GM18502 (cell line): ENCODE results near the gene PSMD12.
"Not testable (repeated sequence)": the region's sequence is repeated elsewhere in the genome, so short reads cannot be mapped to it uniquely, and the experiment has no call there.

Source experiments
- ATAC-seq: cut with Tn5 transposase; IDR thresholded peaks from one replicate; pipeline ENCODE4 v1.9.1; 2021; ENCODE audit warnings: mild to moderate bottlenecking; ENCODE audit not compliant: unreplicated experiment, poor library complexity

PSMD12 gene

DNA sequence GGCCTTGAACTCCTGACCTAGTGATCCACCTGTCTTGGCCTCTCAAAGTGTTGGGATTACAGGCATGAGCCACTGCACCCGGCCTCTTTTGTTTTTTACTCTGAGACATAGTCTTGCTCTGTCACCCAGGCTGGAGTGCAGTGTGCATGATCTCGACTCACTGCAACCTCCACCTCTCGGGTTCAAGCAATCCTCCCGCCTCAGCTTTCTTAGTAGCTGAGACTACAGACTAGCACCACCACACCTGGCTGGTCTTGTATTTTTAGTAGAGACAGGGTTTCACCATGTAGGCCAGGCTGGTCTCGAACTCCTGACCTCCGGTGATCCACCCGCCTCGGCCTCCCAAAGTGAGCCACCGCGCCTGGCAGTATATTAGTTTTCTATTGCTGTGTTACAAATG lies 22.2 kb upstream of the PSMD12 start:
- ATAC-seq = not testable (repeated sequence)

DNA sequence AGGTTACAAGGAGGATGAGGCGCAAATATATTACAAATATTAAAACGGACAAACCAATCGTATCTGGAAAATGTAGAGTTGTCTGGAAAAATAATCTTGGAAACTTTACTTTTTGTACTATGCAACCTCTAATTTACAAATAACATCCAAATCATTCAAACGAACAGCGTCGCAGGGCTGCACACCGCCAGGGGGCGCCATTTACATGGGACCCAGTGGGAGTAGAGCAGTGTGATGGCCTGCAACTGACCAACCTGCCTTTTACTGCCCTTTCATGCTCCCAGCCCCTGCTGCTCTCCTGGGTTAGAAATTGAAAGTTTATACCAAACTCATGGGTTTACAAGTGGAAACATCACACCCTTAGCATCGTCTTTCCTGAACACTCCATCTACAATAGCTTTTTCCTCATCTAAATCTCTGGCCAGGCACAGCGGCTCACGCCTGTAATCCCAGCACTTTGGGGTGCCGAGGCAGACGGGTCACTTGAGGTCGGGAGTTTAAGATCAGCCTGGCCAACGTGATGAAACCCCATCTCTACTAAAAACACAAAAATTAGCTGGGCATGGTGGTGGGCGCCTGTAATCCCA lies 20.7 kb upstream of the PSMD12 start:
- no peak for ATAC-seq

DNA sequence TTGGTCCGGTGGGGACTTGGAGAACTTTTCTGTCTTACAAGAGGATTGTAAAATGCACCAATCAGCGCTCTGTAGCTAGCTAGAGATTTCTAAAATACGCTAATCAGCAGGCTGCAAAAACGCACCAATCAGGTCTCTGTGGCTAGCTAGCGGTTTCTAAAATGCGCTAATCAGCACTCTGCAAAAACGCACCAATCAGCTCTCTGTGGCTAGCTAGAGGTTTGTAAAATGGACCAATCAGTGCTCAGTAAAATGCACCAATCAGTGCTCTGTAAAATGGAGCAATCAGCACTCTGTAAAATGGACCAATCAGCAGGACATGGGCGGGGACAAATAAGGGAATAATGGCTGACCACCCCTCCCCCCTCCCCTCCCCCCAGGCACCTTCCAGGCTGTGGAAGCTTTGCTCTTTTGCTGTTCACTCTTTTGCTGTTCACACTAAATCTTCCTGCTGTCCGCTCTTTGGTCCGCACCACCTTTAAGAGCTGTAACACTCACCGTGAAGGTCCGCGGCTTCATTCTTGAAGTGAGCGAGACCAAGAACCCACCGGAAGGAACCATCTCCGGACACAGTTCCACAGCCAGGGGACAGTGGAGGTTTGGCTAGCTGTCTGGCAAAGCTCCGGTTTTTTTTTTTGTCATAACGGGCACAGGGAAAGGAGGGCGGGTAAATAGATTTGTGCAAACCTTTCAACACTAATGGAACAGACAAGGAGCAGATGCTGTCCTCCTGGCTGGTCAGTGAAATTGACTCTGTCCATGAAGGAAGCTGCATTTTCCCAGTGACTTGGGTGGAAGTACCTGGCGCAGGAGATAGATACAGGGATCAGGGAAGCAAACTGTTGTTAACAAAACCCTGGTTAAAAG lies 19.0 kb upstream of the PSMD12 start:
- ATAC-seq = no peak

DNA sequence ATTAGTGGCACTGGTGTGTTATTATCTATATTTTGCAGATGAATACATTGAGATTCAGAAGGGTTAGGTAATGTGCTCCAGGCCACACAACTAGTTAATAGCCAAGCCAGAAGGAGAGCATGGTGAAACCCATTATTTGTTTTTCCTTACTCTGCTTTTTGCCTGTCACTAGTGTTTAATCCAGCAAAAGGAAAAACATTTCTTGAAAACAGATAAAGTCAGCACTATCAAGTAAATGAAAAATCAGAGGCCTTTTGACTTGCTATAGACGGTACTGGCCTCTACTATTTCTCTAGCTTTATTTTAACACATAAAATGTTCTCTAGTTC lies 15.5 kb upstream of the PSMD12 start:
- no peak for ATAC-seq

DNA sequence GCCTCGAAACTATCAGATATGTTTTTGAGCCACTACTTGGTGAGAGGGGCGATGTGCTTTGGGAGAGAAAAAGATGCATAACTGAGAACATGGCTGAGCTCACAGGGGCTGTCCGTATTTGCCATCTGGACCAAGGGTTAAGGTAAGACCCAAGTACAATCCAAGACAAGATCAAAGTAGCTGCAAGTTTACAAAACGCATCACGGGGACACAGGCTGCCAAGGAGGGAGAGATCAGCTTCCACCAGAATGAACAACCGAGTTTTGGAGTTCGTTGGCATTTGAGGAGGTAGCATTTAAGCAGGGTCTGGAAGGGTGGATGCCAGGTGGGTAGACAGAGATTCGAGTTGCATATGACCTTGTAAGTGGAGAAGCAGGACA lies 12.9 kb upstream of the PSMD12 start:
- no peak for ATAC-seq

DNA sequence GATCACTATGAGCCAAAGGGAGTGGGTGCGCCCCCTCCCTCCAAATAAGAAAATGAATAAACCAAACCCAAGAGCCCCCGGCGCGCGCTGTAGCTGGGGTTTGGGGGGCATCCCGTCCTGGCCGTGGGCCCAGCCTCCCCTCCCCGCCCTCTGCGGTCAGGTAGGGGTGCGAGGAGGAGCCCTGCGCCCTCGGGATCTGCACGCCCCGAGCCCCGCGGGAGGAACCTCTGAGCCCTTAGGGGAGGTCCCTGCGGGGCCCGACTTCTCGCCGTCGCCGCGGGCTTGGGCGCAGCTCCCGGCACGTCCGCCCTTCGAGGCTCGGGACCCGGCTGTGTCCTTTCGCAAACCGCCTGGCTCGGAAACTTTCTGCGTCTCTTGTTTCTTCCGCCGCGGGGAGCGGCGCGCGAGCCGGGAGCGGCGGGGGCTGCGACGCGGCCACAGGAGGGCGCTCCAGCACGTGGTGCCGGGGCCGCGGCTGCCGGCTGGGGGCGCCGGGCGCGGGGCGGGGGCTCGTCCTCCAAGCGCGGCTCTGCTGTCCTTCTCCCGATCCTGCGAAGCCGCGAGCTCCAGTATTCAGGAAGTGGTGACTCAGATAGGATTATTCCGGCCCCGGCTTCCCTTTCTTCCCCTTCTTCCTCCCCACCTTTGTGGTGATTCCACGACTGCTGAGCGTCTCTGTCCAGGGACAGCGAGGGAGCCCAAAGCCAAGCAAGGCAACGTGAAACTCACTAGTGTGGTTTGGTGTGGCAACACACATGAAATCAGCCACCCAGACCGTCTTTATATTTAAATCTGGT lies 12.3 kb upstream of the PSMD12 start:
- peak; percentile 39 for ATAC-seq

DNA sequence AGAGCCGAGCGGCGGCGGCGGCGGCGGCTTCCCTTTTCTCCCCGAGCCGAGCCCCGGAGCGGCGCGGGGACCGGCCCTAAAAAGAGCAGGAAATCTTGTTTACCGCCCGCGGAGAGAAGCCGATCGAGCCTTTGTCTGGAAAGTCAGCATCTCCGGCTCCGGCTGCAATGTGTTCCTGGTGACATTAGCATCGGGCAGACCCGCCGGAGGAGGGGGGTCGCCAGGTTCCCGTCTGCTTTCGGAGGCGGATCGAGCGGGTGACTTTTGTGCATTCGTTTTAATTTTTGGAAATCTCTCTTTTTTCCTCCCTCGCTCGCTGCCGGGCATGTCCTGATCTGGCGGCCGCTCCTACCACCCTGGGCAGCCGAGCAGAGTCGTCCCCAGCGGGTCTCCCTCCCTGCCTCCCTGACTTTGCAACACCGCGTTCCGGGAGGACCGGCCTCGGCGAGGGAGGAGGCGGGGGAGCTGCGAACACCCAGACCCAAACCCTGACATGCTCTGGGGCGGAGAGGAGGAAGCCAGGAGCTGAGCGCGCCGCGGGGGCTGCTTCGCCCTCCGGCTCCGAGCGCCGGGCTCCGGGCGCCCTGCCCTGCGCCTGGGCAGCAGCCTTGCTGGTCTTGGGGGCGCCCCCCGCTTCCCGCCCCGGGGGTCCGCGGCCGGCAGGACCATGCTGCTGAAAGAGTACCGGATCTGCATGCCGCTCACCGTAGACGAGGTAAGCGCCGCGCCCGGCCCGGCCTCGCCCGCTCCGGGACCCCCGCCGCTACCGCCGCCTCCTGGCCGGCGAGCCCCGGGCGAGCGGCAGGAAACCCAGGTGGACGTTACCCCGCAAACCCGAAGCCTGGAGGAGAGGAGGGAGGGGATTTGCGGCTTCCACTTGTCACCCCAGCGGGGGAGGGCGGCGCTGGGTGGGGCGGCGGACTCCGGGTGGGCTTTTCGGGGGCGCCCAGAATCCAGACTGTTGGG lies 11.4 kb upstream of the PSMD12 start:
- peak; percentile 19 for ATAC-seq

DNA sequence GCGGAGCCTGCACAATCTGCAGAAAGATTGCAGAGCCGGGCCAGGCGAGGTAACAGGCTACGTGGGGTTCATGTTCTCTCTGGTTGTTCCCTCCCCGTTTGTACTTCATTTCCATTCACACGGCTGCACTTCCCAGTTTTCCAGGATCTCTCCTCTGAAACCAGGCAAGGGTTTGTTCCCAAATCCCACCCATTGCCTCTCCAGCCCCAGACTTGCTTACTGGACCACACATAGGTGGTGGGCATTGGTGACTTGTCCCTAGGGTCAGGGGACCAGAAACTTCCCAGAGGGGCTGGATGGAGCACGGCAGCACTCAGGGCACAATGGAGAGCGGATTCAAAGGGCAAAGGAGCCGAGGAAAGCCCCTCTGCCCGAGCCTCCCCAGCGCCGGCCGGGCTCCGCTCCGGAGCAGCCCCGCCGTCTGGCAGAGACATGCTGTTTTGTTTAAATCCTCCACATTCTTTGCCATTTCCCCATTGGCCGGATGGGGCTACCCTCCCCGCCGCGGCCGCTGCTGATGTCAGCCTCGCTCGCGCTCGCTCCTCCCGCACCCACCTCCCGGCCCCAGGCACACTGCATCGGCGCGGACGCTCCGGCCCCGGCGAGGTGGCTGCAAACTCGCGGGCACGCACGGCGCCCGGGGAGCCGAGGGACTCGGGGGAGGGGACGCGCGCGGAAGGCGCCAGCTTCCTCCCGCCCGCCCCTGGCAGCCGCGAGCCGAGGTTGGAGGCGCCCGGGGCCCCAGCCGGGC lies 10.5 kb upstream of the PSMD12 start, which contains the start of gene PITPNC1:
PITPNC1 (plus strand) TSS at position 545 of the 751 bp plus-strand sequence.
- ATAC-seq = peak; percentile 82

DNA sequence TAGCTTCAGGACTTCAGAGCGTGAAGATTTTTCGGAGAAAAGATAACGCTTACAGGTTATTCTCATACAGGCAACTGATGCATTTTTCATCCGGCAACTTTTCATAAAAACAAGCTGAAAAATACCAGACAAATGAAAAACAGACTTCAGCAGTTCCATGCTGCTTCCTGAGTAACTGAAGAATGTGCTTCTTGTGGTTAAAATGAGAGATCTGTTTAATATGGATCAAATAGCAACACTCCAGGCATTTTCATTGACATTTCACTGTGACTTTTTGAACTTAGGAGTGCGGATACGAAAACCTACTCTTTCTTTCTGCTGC lies 10.0 kb upstream of the PSMD12 start:
- ATAC-seq = no peak

DNA sequence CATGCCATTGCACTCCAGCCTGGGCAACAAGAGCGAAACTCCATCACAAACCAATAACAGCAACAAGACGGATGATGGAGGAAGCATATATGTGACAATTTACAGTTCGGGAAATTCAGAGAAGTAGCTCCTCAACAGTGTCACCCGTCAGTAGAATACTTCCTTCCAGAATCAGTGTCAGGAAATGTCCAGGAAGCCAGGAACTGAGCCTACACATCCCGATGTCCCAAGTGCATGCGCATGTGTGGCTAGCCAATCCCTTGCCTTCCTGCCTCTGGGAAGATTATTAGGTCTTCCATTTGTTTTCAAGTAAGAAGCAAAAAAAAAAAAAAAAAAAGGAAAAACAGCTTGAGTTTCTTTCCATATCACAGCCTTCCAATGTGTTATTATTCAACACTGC lies 9.3 kb upstream of the PSMD12 start:
- no peak for ATAC-seq

DNA sequence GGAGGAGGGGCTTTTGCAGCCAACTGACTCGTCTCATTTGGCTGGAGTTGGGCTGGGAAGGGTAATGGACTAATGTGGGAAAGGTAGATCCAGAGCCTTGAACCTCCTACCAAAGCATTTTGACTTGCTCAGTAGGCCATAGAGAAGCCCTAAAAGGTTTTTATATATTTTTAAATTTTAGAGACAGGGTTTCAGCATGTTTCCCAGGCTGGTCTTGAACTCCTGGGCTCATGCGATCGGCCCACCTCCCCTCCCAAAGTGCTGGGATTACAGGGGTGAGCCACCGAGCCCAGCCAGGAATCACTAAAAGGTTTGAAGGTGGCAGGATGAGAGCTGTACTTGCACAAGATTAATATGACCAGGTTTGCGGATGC lies 8.7 kb upstream of the PSMD12 start:
- ATAC-seq = no peak

DNA sequence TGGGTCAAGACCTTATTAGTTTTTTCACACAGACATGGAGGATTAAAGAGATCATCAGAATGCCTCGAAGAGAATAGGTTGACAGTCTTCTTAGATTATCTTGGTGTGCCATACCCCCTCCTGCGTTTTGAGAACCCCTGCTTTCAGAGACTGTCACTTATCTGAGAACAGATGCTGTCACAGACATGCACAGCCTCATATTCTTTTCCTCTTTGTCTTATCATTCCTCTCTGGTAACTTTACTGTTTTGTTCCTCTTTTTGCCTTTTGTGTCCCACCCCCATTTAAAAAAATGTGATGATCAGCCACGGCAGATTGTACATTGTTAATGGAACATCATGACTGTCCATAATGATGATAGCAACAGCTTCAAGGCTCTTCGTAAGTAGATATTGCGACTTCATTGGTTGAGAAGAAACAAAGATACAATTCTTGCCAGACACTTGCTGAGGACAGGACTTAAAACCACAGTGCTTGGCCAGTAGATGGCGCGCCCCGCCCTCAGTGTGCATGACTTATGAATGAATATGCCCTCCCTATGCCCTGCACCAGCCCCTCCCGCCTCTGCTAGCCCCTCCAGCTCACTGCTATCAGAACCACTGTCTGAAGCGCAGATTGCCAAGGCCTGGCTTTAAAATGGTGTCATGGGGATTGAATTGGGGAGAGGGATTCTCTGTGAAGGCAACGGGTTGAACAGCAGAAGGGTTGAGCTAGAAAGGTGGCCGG lies 8.1 kb upstream of the PSMD12 start:
- no peak for ATAC-seq

DNA sequence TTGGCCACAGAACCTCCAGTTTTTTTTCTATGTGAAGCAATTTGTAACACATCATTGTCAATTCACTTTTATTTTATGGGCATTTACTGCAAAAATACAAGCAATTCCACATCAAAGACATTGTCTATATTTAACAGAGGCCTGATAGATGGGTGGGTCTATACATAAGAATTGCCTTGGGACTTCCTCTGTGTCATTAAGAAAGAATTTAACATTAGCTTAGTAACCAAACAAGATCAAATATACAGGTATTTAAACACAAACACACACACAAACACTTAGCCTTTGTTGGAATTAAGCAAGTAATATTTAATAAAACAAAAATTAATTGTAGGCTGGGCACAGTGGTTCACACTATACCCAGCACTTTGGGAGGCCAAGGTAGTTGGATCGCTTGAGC lies 6.4 kb upstream of the PSMD12 start:
- ATAC-seq = no peak

DNA sequence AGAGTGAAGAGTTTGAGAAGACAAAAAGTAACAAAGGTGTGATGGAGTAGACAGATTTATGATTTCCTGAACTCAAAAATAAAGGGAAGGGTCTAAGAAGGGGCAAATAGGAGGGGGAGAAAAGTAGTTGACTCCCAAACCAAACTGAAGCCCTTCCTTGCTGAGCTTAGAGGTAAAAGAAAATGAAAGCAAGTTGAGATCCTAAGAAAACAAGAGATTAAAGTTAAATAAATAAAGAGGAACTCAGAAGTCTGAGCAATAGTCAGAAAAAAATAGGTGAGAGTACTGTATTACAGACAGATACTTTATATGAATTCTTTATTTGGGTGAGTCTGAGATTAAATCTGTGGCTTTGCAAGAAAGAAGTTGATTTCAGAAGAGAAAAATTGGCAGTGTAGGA lies 3.3 kb upstream of the PSMD12 start:
- ATAC-seq = no peak

DNA sequence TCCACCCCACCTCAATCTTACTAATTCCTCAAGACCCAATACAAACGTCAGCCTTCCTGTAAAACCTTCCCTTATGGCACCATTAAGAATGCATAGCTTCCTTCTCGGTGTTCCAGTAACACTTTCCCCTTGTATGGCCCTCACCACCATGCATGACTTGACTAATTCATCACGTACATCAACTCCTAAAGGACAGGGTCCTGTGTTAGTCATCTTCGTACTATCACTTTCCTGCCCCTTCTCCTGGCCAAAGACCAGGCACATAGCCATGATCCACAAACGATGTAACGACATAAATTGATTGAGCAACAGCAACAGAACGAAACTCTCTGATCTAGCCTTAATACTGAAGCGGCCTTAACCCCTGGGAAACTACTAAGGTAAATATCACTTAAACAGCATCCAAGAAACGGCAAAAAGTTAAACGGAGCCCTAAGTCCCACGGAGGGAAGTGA lies 612 bp downstream of the PSMD12 start:
- peak; percentile 22 for ATAC-seq

DNA sequence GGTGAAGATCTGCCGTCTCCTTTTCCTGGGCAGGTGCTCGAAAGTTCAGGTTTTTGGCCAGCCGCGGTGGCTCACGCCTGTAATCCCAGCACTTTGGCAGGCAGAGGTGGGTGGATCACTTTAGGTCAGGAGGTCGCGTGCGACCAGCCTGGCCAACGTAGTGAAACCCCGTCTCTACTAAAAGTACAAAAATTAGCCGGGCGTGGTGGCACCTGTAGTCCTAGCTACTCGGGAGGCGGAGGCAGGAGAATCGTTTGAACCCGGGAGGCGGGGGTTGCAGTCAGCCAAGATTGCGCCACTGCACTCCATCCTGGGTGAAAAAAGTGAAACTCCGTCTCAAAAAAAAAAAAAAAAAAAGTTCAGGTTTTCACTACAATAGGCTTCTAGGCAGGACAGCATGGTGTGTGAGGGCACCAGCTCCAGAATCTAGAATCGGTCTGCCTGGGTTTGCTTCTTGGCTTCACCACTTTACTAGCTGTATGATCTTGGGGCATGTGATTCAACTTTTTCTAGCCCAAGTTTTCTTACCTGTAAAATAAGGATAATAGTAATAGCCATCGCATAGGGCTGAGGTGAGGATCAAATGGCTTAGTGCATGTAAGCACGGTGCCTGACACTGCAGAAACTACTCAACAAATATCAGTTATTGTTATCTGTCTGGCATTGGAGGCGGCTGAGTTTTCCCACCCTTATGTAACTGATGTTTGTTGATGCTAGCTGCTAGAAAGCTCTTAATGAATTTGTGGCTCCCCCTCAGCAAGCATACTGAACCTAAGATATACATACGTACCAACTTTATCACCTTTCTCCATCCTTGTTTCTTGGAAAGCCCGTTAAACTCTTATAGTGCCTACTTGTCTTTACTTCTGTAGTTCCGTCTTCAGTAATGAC lies 1.3 kb downstream of the PSMD12 start:
- no peak for ATAC-seq

DNA sequence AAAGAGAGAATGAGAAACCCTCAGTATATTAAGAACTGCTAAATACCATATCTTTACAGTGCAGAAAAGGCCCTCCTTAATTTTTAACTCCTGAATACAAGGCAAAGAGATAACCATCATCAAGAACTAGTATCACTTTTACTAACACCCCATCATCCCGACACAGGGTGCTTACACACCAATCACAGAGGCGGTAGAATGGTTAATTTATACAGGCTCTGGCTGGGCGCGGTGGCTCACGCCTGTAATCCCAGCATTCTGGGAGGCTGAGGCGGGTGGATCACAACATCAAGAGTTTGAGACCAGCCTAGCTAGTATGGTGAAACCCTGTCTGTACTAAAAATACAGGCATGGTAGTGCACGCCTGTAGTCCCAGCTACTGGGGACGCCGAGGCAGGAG lies 4.2 kb downstream of the PSMD12 start:
- ATAC-seq = no peak

DNA sequence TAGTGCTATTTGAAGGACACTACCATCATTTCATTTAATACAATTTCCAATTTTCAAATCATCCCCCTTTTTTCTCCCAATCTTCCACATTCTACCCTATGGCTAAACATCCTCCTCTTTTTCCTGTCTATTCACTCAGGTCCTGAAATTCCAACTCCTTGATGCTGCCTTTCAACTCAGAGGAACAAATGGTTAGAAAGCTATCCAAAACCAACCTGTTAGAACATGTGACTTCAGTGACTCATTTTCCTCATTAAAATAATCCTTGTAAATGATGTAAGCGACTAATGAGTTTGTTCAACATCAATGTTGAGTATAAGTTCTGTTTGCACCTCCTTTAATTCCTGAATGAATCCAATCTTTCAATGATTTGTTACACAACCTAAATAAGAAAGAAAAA lies 5.5 kb downstream of the PSMD12 start:
- no peak for ATAC-seq
